ENCODE data around the gene UTS2R.
"Not testable (repeated sequence)": the region's sequence is repeated elsewhere in the genome, so short reads cannot be mapped to it uniquely, and the experiment has no call there.

UTS2R gene

DNA sequence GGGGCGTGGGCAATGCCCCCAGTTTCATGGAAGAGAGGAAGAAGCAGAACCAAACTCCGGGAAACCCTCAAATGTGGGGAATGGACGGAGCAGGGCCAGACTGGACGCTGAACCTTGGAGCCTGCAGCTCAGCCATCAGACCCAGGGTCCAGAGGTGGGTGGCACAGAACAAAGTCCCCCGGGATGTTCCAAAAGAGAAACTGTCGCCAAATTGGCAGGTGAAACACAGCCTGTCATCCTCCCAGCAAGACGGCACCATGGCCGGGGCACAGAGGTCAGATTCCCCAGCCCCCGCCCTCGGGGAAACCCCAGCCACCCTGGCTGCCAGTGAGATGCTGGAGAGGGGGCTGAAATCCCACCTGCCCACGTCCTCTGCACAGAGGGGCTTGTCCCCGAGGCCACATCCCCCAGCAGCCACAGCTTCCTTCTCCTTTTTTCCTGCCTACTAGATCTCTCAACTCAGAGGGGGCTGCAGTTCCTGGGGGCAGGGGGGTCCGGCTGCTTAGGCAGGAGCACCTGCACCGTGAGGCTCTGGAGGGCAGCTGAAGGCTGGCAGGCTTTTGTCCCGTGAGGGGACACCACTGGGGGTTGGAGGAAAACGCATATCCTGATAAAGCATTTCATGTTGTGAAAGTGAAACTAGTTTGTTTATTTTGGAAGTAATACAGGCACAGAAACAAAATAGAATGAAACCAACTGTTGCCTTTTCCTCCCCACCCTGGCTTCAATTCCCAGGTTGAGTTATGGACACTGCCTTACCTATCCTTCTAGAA lies 36.8 kb upstream of the UTS2R start:
- no peak for DNase-seq

DNA sequence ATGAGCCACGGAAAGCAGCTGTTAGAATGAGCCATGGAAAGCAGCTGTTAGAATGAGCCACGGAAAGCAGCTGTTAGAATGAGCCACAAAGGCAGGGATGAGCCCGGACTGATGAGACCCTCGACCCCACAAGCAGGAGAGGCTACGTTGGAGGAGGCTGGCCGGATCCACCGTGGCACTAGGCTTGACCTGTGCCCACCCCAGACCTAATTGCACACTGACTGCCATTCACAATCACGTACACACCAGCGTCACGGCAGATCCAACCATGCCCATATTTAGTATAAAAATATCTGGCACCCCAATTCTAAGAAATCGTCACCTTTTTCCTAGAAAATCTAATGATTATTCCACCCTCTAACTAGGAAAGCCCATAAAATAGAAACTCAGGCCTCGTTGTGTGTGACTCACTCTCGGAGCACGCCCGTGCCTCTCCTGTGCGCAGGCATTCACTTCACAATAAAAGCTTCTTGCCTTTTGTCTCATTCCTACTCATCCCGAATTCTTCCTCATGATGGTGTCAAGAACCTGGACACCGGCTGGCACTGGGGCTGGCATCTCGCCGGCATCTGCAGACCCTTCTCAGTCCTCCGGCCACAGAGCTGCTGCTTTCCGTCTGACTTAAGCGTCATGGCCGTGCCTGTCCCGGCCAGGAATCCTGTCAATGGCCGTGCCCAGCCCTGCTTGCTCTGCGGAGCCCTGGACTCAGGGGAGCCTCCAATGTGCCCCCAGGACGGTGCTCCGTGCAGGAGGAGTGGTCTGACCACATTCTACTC lies 32.5 kb upstream of the UTS2R start:
- peak; percentile 67 for DNase-seq

DNA sequence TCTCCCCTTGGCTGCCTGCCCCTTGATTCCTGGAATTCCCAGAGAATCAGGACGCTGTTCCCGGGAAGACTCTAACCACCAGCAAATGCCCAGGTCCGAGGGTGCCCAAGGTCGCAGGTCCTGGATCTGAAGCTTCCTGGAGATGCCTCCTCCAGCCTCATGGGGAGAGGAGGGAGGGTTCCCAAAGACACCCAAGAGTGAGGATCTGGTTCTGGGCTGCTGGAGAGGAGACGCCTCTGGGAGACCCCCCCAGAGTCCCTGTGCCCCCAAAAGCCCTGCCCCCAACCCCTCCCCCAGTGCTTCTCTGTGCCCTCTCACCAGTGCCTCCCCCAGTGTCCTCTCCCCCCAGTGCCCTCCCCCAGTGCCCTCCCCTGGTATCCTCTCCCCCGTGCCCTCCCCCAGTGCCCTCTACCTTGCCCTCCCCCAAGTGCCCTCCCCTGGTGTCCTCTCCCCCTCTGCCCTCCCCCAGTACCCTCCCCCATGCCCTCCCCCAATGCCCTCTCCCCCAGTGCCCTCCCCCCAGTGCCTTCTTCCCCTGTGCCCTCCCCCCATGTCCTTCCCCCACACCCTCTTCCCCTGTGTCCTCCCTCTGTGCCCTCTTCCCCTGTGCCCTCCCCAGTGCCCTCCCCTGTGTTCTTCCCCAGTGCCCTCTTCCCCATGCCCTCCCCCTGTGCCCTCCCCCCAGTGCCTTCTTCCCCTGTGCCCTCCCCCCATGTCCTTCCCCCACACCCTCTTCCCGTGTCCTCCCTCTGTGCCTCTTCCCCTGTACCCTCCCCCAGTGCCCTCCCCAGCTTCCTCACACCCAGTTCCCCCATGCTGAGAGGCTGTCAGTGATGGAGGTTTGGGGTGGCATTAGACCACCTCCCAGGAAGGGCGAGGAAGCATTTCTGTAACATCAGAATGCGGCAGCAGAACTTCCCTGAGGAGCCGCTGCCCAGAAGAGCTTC lies 31.7 kb upstream of the UTS2R start:
- peak; percentile 55 for DNase-seq

DNA sequence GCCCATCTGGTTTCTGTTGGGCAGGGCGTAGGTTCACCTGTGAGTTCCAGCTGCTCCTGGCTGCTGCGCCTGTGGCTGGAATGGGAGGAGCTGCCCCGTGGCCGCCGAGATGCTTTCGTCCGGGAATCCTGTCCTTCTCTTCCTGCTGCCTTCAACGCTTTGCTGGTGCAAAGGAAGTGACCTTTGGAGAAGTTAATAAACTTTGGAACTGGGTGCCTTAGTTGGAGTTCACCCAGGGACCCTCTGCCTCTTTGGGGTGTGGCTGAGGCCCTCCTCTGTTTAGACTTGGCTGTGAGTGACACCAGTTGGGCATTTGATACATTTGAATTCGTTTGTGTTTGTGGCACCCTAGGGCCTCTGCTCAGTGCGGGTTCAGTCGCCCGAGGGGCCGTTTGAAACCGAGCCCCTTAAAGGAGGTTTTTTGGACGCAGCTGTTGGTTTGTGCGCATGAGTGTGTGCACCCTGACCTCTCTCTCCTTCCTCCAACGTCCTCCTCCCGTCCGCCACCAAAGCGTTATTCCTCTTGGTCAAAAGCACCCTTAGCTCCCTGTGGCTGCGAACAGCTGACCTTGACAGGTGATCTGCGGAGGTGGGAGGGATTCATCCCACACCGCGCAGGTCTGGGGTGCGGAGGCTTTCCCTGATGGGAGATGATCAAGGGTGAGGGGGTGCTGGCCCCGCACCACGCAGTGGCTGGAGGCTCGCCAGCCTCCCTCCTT lies 29.0 kb upstream of the UTS2R start:
- no peak for DNase-seq

DNA sequence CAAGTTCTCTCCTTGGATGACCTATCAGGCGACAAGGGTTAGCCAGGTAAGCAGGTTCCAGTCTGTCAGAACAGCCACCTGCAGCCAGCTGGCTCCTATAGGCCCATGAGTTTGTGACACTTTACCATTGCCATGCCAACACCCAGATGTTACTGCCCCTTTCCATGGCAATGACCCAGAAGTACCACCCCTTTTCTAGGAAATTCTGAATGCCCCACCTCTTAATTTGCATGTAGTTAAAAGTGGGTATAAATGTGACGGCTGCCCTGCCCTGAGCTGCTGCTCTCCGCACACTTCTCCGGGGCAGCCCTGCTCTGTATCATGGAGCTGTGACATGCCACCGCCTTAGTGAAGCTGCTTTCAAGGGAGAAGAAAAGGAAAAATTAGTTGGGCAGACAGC lies 28.0 kb upstream of the UTS2R start:
- DNase-seq: no peak

DNA sequence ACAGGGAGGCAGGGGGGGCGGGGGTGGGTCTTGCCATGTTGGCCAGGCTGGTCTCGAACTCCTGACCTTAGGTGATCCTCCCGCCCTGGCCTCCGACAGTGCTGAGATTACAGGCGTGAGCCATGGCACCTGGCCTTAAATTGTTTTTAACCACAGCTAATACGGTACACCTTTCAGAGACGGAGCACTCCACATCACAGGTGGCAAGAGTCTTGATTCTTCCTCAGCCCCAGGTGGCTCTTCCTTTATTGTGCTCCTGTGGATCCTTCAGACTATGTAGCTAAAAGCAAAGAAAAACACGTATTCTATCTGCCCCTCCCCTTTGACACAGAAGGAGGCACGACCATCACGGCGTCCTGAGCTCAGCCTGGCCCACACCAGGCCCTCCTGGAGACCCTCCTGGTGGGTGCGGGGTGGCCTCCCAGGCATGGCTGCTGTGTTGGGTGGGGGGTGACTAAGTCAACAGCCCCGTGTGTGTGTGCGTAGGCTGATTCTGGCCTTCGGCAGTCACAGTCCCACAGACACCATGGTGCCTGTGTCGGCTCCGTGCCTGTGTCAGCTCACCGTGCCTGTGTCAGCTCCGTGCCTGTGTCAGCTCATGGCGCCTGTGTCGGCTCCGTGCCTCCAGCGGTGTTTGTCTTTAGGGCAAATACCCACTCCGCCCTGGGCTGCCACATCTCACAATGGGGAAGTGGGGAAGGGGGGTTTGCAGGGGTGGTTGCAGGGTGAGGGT lies 27.2 kb upstream of the UTS2R start:
- no peak for DNase-seq

DNA sequence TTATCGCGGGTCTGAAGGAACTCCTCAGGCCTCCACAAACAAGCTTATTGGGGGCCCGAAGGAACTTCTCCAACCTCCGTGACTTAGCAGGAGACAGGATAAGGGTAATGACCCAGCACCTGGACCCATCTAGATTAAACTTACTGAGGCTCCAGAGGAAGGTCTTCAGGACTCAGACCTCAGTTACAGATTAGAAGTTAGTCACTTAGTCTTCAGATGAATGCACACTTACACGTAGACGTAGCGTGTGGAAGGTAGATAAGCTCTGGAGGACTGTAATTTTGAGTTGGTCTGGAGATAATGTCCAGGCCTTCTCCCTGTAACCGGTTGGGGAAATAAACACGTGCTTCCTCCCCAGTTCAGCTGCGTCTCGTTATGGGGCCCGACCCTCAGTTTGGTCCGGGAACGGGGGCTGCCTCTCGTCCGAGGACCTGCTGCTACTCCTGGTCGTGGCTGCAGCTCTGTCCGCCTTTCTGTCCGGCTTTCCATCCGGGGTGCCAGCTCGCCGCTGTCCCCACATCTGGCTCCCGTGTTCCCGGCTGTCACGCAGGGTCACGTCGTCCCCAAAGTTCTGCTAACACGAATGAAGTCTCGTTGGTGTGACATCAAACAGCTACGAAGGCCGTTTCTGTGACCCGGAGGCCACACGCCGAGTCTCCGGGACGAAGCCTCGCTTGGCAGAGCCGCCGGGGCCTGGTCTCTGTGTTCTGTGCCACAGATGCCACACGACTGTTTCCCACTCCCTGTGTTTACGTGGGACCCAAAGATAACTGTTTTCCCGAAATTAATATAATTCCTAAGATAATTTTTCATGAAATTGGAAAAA lies 26.2 kb upstream of the UTS2R start:
- DNase-seq: no peak

DNA sequence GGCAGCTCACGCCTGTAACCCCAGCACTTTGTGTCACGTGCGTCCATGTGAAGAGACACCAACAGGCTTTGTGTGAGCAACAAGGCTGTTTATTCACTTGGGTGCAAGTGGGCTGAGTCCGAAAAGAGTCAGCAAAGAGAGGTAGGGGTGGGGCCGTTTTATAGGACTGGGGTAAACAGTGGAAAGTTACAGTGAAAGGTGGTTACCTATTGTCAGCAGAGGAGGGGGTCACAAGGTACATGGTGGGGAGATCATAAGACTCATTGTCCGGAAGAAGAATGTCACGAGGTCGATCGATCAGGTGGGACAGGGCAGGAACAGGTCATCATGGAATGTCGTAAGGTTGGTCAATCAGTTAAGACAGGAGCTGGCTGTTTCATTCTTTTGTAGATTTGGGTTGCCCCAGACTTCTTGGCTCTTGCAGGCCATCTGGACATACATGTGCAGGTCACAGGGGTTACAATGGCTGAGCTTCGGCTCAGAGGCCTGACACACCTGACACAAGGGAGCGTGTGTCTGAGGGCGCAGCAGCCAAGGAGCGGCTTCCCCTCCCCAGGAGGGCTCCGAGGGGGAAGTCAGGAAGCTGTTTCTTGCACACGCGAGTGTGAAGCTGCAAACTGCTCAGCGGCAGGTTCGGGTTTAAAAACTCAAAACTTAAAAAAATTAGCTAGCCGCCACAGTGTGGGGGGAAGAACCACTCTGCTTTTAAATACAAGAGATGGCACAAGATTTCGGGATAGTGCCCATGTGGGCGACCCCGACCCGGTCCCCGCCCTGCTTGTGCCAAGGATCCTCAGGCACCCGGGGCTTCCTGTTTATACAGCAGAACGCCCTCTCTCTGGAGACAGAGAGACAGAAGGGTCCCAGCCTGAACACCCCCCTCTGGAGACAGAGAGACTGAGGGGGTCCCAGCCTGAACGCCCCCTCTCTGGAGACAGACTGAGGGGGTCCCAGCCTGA lies 24.9 kb upstream of the UTS2R start:
- DNase-seq: no peak

DNA sequence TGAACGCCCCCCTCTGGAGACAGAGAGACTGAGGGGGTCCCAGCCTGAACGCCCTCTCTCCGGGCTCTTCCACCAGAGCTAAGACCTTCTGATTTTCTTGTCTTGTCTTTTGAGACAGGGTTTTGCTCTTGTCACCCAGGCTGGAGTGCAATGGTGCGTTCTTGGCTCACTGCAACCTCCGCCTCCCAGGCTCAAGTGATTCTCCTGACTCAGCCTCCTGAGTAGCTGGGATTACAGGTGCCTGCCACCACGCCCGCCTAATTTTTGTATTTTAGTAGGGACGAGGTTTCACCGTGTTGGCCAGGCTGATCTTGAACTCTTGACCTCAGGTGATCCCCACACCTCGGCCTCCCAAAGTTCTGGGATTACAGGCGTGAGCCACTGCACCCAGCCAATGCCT lies 23.6 kb upstream of the UTS2R start:
- DNase-seq: not testable (repeated sequence)

DNA sequence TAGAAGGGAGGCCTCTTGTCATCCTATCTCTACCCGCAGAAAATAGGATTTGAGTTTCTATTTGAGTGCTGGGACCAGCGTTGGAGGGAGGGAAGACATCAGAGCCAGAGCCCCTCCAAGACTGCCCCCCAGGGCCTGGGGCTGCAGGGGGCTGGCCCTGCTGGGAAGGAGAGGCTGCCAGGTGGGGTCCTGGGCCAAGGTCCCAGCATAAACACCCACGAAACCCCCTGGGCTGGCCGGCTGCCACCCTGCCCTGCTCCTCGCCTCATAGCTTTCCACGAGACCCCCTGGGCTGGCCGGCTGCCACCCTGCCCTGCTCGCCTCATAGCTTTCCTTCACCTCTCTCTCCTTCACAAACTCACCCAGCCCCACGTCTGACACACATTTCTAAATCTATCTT lies 23.1 kb upstream of the UTS2R start:
- no peak for DNase-seq

DNA sequence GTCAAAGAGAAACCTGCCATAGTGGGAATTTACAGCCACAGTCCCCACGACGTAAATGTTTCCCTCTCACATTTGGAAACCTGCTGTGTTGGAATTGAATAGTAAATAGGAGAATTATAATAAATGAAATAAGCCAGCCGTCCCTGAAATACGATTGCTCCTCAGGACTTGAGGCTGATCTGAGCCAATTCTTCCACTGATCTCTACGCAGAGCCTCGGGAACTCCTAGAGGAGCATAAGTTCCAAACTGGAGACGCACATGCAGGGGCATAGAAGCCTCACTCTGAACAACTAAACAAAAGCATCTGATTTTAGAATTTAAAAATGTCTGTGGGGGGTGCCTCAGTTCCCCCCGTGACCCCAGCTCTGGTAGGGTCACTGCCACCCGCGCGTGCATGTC lies 22.7 kb upstream of the UTS2R start:
- DNase-seq: no peak

DNA sequence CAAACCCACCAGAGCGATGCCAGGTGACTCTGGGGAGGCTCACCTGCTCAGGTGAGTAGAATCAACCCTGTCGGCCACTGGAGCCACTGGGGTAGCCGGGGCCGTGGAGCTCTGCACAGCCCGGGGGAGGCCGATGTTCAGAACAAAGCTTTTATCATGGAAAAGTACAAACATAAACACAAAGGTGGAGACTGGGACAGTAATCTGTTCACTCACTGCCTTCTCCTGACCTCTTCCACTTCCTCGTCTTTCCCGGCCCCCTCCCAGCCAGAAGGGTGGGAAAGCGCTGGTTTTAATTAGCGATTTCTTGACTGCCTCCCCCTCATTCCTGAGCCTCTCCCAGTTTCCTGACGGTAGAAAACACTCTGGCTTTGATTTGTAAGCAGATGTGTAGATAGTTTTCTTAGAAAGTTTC lies 22.3 kb upstream of the UTS2R start:
- peak; percentile 59 for DNase-seq

DNA sequence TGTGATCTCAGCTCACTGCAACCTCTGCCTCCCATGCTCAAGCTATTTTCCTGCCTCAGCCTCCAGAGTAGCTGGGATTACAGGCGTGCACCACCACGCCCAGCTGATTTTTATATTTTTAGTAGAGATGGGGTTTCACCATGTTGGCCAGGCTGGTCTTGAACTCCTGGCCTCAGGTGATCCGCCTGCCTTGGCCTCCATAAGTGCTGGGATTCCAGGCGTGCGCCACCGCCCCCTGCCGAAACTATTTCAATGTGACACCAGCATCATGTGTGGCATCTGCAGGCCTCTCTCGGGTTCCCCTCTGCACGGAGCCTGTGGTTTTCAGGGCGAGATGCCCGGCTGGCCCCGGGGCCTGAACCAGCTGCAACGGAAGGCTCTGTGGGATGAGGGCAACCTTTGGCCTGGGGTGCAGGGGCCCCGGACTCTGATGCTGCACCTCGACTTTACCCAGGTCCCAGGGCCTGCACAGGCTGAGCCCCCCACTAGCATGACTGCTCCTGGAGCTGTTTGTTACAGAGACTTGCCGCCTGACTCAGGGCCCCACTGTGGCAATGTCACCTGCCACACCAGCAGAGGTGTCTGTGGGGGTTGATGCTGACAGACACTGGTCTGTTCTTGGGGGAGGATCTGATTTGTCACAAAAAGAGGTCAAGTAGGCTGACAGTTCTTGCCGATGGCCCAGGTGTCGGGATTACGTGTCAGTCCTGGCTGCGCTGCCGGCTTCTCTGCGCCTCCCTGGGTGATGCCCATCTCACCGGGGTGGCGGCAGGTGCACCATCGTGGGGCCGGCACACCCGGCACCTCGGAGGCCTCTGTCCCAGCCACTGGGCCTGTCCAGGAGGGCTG lies 21.2 kb upstream of the UTS2R start:
- DNase-seq: no peak

DNA sequence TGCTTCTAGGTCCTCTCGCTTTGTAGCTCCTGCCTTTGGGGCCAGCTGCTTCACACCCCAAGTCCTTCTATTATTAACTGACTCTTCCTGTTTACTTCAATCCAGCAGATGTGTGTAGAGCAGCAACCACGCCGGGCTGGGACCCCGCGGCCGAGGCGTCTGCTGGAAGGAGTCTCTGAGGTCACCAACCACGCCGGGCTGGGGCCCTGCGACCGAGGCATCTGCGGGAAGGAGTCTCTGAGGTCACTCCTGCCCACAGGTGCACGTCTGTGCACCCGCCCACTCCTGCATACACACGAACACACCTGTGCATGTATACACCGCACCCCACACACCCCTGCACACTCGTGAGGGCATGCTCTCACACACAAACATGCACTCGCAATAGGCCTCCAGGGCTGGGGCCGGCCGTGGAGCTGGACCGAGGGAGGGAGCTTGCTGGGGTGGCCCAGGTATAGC lies 20.3 kb upstream of the UTS2R start:
- no peak for DNase-seq

DNA sequence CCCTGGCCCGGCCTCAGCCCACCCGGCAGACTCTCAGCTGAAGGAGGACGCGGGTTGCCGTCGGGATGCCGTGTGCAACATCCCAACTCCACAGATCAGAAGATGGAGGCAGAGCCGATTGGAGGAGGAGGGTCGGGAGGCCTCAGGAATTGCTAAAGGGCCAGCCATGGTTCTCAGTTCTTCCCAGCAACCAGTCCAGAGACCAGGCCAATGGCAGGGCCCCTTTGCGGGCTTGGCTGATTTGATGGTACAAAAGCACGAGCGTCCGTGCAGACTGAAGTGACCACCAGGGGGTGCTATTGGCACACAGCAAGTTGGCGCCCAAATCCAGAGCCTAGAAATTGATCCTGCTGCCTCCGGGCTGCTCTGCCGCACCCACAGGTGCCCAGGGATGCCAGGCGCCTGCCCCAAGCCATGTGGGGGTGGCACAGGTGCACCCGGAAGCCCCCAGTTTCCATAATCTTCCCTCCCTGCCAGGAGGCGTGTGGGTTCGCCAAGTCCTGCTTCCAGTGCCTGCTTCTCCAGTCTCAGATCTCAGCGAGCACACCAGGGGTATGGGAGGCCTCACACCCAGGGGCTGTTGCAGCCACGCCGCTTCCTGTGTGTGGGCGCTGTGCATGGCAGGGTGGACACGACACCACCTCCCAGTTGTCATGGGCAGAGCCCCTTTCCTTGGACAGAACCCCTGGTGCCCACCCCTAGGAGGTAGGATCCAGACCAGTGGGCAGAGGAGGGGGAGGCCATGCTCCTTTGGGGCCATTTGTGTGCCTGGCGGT lies 19.7 kb upstream of the UTS2R start:
- DNase-seq: peak; percentile 90

DNA sequence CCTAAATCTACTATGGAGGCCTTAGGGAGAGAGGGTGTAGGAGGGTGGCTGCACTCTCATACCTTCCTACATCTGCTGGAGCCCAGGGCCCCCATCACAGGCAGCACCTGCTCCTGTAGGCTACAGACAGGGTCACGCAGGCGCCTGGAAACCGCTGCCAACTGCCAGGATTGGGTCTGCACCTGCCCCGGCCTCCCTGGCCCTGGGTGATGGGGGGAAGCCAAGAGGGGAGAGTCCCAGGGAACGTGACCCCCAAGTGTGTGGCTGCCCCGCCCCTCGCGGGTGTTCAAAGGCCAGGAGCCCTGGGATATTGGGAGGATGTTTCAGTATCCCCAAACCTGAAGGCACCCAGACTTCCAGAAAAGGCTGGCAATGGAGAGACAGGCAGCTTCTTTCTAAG lies 18.1 kb upstream of the UTS2R start:
- DNase-seq: no peak

DNA sequence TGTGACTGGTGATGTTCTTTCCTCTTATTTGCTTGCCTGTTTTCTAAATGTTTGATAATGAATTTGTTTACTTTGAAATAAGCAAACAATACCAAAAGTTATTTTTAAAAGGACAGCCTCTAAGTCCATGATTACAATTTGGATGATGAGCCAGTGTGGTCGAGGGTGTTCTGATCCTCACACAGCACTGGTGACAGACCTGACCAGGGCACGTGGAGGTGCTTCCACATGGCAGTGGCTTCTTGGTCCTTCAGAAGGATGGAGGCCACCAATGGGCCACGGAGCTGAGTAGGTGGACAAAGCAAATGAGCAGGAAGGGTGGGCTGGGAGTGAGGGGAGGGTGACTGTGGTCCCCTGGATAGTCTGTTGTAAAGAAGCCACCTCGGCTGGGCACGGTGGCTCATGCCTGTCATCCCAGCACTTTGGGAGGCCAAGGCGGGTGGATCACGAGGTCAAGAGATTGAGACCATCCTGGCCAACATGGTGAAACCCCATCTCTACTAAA lies 16.7 kb upstream of the UTS2R start:
- no peak for DNase-seq

Measured in femur (tissue), 1 donor.